H9 (cell line): ENCODE measurements around the gene KCNG2. TPM values are rescaled to one million over a fixed set of nuclear protein-coding genes. Genes with fewer than 3 reads are reported as not detected.

Experiments used
- DNase-seq: peaks from one replicate; pipeline ENCODE4 v3.0.0-alpha.2; 2017
- H2AFZ ChIP-seq: one replicate; pipeline ENCODE4 v1.6.1; 2013; ENCODE audit warnings: mild to moderate bottlenecking, low read length, control low read depth, moderate library complexity
- H2AK5ac ChIP-seq: 2 replicates; pipeline ENCODE4 v1.6.1; 2013; ENCODE audit warnings: low read length, control low read depth, mixed read lengths; ENCODE audit not compliant: insufficient read length
- H2BK120ac ChIP-seq: one replicate; pipeline ENCODE4 v1.6.1; 2013; ENCODE audit warnings: low read depth, mild to moderate bottlenecking, low read length, control low read depth, inconsistent platforms; ENCODE audit not compliant: poor library complexity, severe bottlenecking
- H2BK12ac ChIP-seq: 2 replicates; pipeline ENCODE4 v1.6.1; 2013; ENCODE audit warnings: low read length, control low read depth, mixed read lengths, low read depth; ENCODE audit not compliant: insufficient read length
- H2BK15ac ChIP-seq: 2 replicates; pipeline ENCODE4 v1.6.1; 2013; ENCODE audit warnings: low read depth, low read length, control low read depth
- H2BK20ac ChIP-seq: one replicate; pipeline ENCODE4 v1.6.1; 2013; ENCODE audit warnings: low read depth, mild to moderate bottlenecking, low read length, control low read depth, inconsistent platforms; ENCODE audit not compliant: poor library complexity, severe bottlenecking
- H2BK5ac ChIP-seq: 2 replicates; pipeline ENCODE4 v1.6.1; 2013; ENCODE audit warnings: low read length, control low read depth, mixed read lengths; ENCODE audit not compliant: insufficient read length
- H3K14ac ChIP-seq: 2 replicates; pipeline ENCODE4 v1.6.1; 2013; ENCODE audit warnings: low read length, control low read depth; ENCODE audit not compliant: insufficient read depth
- H3K18ac ChIP-seq: 2 replicates; pipeline ENCODE4 v1.6.1; 2013; ENCODE audit warnings: low read depth, mild to moderate bottlenecking, mixed read lengths, low read length, control low read depth; ENCODE audit not compliant: insufficient read length
- H3K23ac ChIP-seq: 2 replicates; pipeline ENCODE4 v1.6.1; 2013; ENCODE audit warnings: low read length, control low read depth, mixed read lengths, low read depth; ENCODE audit not compliant: insufficient read length
- H3K23me2 ChIP-seq: 2 replicates; pipeline ENCODE4 v1.6.1; 2013; ENCODE audit warnings: low read depth, mild to moderate bottlenecking, mixed read lengths, low read length, control low read depth; ENCODE audit not compliant: insufficient read length, poor library complexity, severe bottlenecking
- H3K27ac ChIP-seq: 2 replicates; pipeline ENCODE4 v1.5.1; 2013; ENCODE audit warnings: low read length, control low read depth, mixed read lengths, low read depth; ENCODE audit not compliant: insufficient read length
- H3K27me3 ChIP-seq: 2 replicates; pipeline ENCODE4 v1.6.1; 2013; ENCODE audit warnings: low read length, control low read depth, inconsistent platforms; ENCODE audit not compliant: insufficient read depth
- H3K4ac ChIP-seq: 2 replicates; pipeline ENCODE4 v1.6.1; 2013; ENCODE audit warnings: low read depth, mild to moderate bottlenecking, control low read depth, inconsistent platforms, low read length, moderate library complexity
- H3K4me1 ChIP-seq: 2 replicates; pipeline ENCODE4 v1.6.1; 2013; ENCODE audit warnings: low read length, control low read depth, inconsistent platforms; ENCODE audit not compliant: insufficient read depth
- H3K4me2 ChIP-seq: 2 replicates; pipeline ENCODE4 v1.6.1; 2013; ENCODE audit warnings: low read length, control low read depth, mixed read lengths; ENCODE audit not compliant: insufficient read length, insufficient read depth
- H3K56ac ChIP-seq: 2 replicates; pipeline ENCODE4 v1.6.1; 2013; ENCODE audit warnings: low read depth, mild to moderate bottlenecking, mixed read lengths, low read length, control low read depth; ENCODE audit not compliant: insufficient read length
- H3K79me1 ChIP-seq: 2 replicates; pipeline ENCODE4 v1.6.1; 2013; ENCODE audit warnings: low read depth, mild to moderate bottlenecking, moderate library complexity, low read length, control low read depth, inconsistent platforms; ENCODE audit not compliant: insufficient read depth, poor library complexity, severe bottlenecking
- H3K79me2 ChIP-seq: 2 replicates; pipeline ENCODE4 v1.6.1; 2013; ENCODE audit warnings: low read length, control low read depth, inconsistent platforms; ENCODE audit not compliant: insufficient read depth
- H3K9ac ChIP-seq: 2 replicates; pipeline ENCODE4 v1.6.1; 2013; ENCODE audit warnings: low read length, control low read depth, mixed read lengths; ENCODE audit not compliant: insufficient read length; ENCODE audit errors: extremely low read depth
- H3K9me3 ChIP-seq: one replicate; pipeline ENCODE4 v1.6.1; 2013; ENCODE audit warnings: low read depth, low read length, inconsistent platforms; ENCODE audit not compliant: control insufficient read depth
- H3T11ph ChIP-seq: one replicate; pipeline ENCODE4 v1.6.1; 2013; ENCODE audit warnings: mild to moderate bottlenecking, low read length, control low read depth, inconsistent platforms
- H4K20me1 ChIP-seq: one replicate; pipeline ENCODE4 v1.6.1; 2013; ENCODE audit not compliant: control insufficient read depth, insufficient read length, insufficient read depth
- H4K5ac ChIP-seq: 2 replicates; pipeline ENCODE4 v1.6.1; 2013; ENCODE audit warnings: low read depth, mild to moderate bottlenecking, mixed read lengths, low read length, control low read depth; ENCODE audit not compliant: insufficient read length
- H4K8ac ChIP-seq: replicated peaks from 2 replicates; pipeline ENCODE4 v1.6.1; 2013; ENCODE audit warnings: low read length, control low read depth, mixed read lengths, low read depth; ENCODE audit not compliant: insufficient read length
- H4K91ac ChIP-seq: 2 replicates; pipeline ENCODE4 v1.6.1; 2013; ENCODE audit warnings: low read depth, mild to moderate bottlenecking, moderate library complexity, mixed read lengths, low read length, control low read depth; ENCODE audit not compliant: insufficient read length
- H3K27ac Mint-ChIP-seq, 3 experiments: 2 replicates in 2 of 3; 3 replicates in 1 of 3; pipeline ENCODE4 v1.8.0; 2020 to 2021; ENCODE audit warnings: mixed read lengths in 3 of 3, mild to moderate bottlenecking in 1 of 3, moderate library complexity in 1 of 3
- H3K27me3 Mint-ChIP-seq: 2 replicates; pipeline ENCODE4 v1.8.0; 2021; ENCODE audit warnings: low read depth, mild to moderate bottlenecking, moderate library complexity, mixed read lengths
- H3K36me3 Mint-ChIP-seq, 3 experiments: 2 replicates in 2 of 3; 3 replicates in 1 of 3; pipeline ENCODE4 v1.8.0; 2020 to 2021; ENCODE audit warnings: low read depth in 3 of 3, mixed read lengths in 3 of 3; ENCODE audit not compliant: insufficient read depth in 1 of 3
- H3K4me1 Mint-ChIP-seq, 2 experiments: 2 replicates each; pipeline ENCODE4 v1.8.0; 2020; ENCODE audit warnings: mixed read lengths in 2 of 2
- H3K4me3 Mint-ChIP-seq, 2 experiments: 2 replicates in 1 of 2; 3 replicates in 1 of 2; pipeline ENCODE4 v1.8.0; 2020 to 2021; ENCODE audit warnings: mild to moderate bottlenecking in 2 of 2, mixed read lengths in 2 of 2, moderate library complexity in 1 of 2
- H3K9me3 Mint-ChIP-seq, 2 experiments: 2 replicates in 1 of 2; 3 replicates in 1 of 2; pipeline ENCODE4 v1.8.0; 2020; ENCODE audit warnings: mild to moderate bottlenecking in 2 of 2, mixed read lengths in 2 of 2, moderate library complexity in 1 of 2
- WGBS: extraction: QIAGEN DNeasy Blood & Tissue Kit; methylation state at CpG from one replicate; pipeline ENCODE4 v1.1.7; 2013; ENCODE audit warnings: missing lambda C conversion rate, low lambda C conversion rate, mixed read lengths; ENCODE audit not compliant: insufficient read length; ENCODE audit errors: extremely low coverage; 5-methylcytosine and 5-hydroxymethylcytosine counted together
- total RNA-seq: library from RNA; stranded (reverse); gene quantifications from 2 replicates; pipeline ENCODE4 v1.2.1, GENCODE V29; 2021
- TF ChIP-seq, protein P1 (sequence below): fragments of 200-600 bp; sonication (generic); conservative IDR thresholded peaks from 3 replicates; pipeline ENCODE4 v1.8.0; 2021; ENCODE audit warnings: antibody characterized with exemption, mild to moderate bottlenecking

The KCNG2 gene
- total RNA-seq, 1 experiment from 2014 or later = 0.15 TPM

DNA sequence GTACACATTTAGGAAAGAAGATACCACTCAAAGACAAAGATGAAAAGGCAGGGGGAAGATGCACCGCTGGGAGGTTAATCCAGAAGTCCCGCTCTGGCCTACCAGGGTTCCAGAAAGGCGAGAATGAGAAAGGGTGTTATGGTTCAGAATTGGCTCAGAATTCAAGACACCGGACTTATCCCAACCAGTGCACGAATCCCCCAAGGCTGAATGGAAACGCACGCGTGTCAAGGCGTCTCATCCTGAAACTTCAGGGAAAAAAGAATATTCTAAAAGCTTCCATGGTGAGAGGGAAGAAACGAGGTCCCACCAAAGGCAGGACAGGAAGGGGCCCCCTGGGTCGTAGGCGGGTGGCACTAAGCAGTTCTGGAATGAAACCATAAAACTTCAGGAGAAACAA, 81.8 kb downstream of the KCNG2 start:
- H3K4me1 ChIP-seq = no peaks in the 10 kb centered on the region
- no peak overlapping the region for H4K8ac ChIP-seq
- no peak overlapping the region for H3K56ac ChIP-seq
- TF ChIP-seq, protein P1, sequence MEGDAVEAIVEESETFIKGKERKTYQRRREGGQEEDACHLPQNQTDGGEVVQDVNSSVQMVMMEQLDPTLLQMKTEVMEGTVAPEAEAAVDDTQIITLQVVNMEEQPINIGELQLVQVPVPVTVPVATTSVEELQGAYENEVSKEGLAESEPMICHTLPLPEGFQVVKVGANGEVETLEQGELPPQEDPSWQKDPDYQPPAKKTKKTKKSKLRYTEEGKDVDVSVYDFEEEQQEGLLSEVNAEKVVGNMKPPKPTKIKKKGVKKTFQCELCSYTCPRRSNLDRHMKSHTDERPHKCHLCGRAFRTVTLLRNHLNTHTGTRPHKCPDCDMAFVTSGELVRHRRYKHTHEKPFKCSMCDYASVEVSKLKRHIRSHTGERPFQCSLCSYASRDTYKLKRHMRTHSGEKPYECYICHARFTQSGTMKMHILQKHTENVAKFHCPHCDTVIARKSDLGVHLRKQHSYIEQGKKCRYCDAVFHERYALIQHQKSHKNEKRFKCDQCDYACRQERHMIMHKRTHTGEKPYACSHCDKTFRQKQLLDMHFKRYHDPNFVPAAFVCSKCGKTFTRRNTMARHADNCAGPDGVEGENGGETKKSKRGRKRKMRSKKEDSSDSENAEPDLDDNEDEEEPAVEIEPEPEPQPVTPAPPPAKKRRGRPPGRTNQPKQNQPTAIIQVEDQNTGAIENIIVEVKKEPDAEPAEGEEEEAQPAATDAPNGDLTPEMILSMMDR = no peak
- H3K9ac ChIP-seq = no peak overlapping the region
- no peak overlapping the region for H2BK12ac ChIP-seq
- no peak overlapping the region for H2AK5ac ChIP-seq
- Mint-ChIP-seq H3K27ac (no peak overlapping the region), H3K9me3 (peaks cover 0 to 2% of the 10 kb centered on the region in 2 experiments; a peak in 2 of 5 replicates), H3K4me1 (peaks cover 0 to 7% of the 10 kb centered on the region in 2 experiments; a peak in 1 of 4 replicates), H3K4me3 (no peak overlapping the region), H3K27me3 (no peaks in the 10 kb centered on the region; the same call in 1 of the 2 replicates), H3K36me3 (no peaks in the 10 kb centered on the region)
- no peaks in the 10 kb centered on the region for H3K9me3 ChIP-seq
- H2BK5ac ChIP-seq = no peak overlapping the region
- no peak overlapping the region for H3T11ph ChIP-seq
- no peak overlapping the region for H3K14ac ChIP-seq
- H2AFZ ChIP-seq = no peak overlapping the region
- H2BK120ac ChIP-seq = no peak overlapping the region
- H2BK20ac ChIP-seq = no peak overlapping the region
- no peak overlapping the region for H3K18ac ChIP-seq
- H3K4me2 ChIP-seq = no peak overlapping the region
- no peaks in the 10 kb centered on the region for H3K79me1 ChIP-seq
- no peak for DNase-seq
- H3K23me2 ChIP-seq = no peaks in the 10 kb centered on the region
- H4K20me1 ChIP-seq = no peaks in the 10 kb centered on the region
- H2BK15ac ChIP-seq = no peak overlapping the region
- WGBS = no CpG with 5 or more reads among the region's 12 CpGs
- no peaks in the 10 kb centered on the region for H3K27me3 ChIP-seq
- H4K5ac ChIP-seq = no peak overlapping the region
- H3K23ac ChIP-seq = no peak overlapping the region
- H3K27ac ChIP-seq = no peak overlapping the region
- no peak overlapping the region for H3K4ac ChIP-seq
- H4K91ac ChIP-seq = no peak overlapping the region
- H3K79me2 ChIP-seq = no peaks in the 10 kb centered on the region
